Neural cell (in vitro differentiated cells): ENCODE data around the gene ODAD4.

Source experiments
- EP300 ChIP-seq: fragments of 450-650 bp; conservative IDR thresholded peaks from 2 replicates; pipeline ENCODE4 v1.6.1; 2014; ENCODE audit warnings: antibody characterized with exemption, mild to moderate bottlenecking, moderate library complexity; ENCODE audit not compliant: poor library complexity, severe bottlenecking
- EZH2 ChIP-seq: fragments of 200-600, 300-800 bp; shearing (Covaris generic), sonication (generic); IDR thresholded peaks from 2 replicates; pipeline ENCODE4 v1.6.1; 2014; ENCODE audit warnings: antibody characterized with exemption, low read length, borderline replicate concordance, mild to moderate bottlenecking; ENCODE audit not compliant: insufficient read depth, poor library complexity, severe bottlenecking
- POLR2AphosphoS5 ChIP-seq: IDR thresholded peaks from 2 replicates; pipeline ENCODE4 v1.6.1; 2012
- TF ChIP-seq, protein P1 (sequence below): fragments of 450-650 bp; IDR thresholded peaks from 2 replicates; pipeline ENCODE4 v1.5.1; 2014; ENCODE audit warnings: antibody characterized with exemption, mild to moderate bottlenecking, moderate library complexity; ENCODE audit not compliant: poor library complexity, severe bottlenecking

DNA sequence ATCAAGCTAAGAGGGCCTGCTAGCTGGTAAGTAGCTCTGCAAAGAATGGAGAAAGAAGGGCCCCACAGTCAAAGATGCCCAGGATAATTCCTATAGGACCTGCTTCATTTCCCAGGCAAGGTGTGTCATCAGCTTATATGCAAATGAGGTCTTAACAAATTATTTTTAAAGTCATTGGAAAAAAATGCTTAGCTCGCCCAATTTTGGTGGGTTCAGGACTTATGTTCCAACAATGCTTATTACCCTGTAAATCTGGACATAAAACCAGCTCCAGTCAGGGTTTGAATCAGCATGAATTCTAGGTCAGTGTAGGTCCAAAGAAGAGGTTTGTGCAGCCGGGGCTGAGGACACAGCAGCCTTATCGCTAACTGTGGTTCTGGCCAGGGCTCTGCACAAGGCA is 37.0 kb upstream of the ODAD4 start:
- TF ChIP-seq, protein P1, sequence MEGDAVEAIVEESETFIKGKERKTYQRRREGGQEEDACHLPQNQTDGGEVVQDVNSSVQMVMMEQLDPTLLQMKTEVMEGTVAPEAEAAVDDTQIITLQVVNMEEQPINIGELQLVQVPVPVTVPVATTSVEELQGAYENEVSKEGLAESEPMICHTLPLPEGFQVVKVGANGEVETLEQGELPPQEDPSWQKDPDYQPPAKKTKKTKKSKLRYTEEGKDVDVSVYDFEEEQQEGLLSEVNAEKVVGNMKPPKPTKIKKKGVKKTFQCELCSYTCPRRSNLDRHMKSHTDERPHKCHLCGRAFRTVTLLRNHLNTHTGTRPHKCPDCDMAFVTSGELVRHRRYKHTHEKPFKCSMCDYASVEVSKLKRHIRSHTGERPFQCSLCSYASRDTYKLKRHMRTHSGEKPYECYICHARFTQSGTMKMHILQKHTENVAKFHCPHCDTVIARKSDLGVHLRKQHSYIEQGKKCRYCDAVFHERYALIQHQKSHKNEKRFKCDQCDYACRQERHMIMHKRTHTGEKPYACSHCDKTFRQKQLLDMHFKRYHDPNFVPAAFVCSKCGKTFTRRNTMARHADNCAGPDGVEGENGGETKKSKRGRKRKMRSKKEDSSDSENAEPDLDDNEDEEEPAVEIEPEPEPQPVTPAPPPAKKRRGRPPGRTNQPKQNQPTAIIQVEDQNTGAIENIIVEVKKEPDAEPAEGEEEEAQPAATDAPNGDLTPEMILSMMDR, result no peak
- TF ChIP-seq EZH2 (no peak), EP300 (no peak), POLR2AphosphoS5 (no peak)
